GM19099 (cell line): ENCODE results near the gene ARIH1.

ENCODE experiments used
- POLR2A ChIP-seq: IDR thresholded peaks from 3 replicates; pipeline ENCODE4 v1.6.1; 2011; ENCODE audit warnings: low read depth; ENCODE audit not compliant: insufficient read length; ENCODE audit errors: extremely low read depth

The ARIH1 gene

GRCh38 chr15:72509484-72509883 lies 35.4 kb downstream of the ARIH1 start:
- TF ChIP-seq POLR2A = no peak

- no peak for TF ChIP-seq POLR2A
Observed at GRCh38 chr15:72511536-72511935, 37.4 kb downstream of the ARIH1 start.

GRCh38 chr15:72515591-72516389 lies 41.7 kb downstream of the ARIH1 start:
- no peak for TF ChIP-seq POLR2A

- no peak for TF ChIP-seq POLR2A
Observed at GRCh38 chr15:72516777-72517176, 42.6 kb downstream of the ARIH1 start.

GRCh38 chr15:72521682-72522081 lies 47.6 kb downstream of the ARIH1 start:
- TF ChIP-seq POLR2A = no peak

GRCh38 chr15:72532991-72533601 lies 59.0 kb downstream of the ARIH1 start:
- TF ChIP-seq POLR2A = no peak

- no peak for TF ChIP-seq POLR2A
Observed at GRCh38 chr15:72534523-72534922, 60.4 kb downstream of the ARIH1 start.

GRCh38 chr15:72535911-72536310 lies 61.8 kb downstream of the ARIH1 start:
- no peak for TF ChIP-seq POLR2A

- no peak for TF ChIP-seq POLR2A
Observed at GRCh38 chr15:72536506-72536905, 62.4 kb downstream of the ARIH1 start.

- no peak for TF ChIP-seq POLR2A
Observed at GRCh38 chr15:72538931-72539330, 64.8 kb downstream of the ARIH1 start.

- TF ChIP-seq POLR2A = no peak
Observed at GRCh38 chr15:72540606-72541237, 66.6 kb downstream of the ARIH1 start.

GRCh38 chr15:72541674-72542073 lies 67.5 kb downstream of the ARIH1 start:
- no peak for TF ChIP-seq POLR2A

- TF ChIP-seq POLR2A = no peak
Observed at GRCh38 chr15:72545156-72545555, 71.0 kb downstream of the ARIH1 start.

GRCh38 chr15:72554471-72555425 lies 80.6 kb downstream of the ARIH1 start:
- TF ChIP-seq POLR2A = no peak

GRCh38 chr15:72559781-72560180 lies 85.7 kb downstream of the ARIH1 start:
- TF ChIP-seq POLR2A = no peak
